Esophagus (tissue), 2 donors: ENCODE results near the gene MCUB. TPM values are rescaled to one million over a fixed set of nuclear protein-coding genes. Genes with fewer than 3 reads are reported as not detected.
"Not testable (repeated sequence)": the region's sequence is repeated elsewhere in the genome, so short reads cannot be mapped to it uniquely, and the experiment has no call there.

Source experiments
- H3K27ac ChIP-seq, 2 donors: one replicate each; pipeline ENCODE4 v1.5.1; 2013; ENCODE audit warnings: low read depth in 2 of 2, mild to moderate bottlenecking in 2 of 2, inconsistent platforms in 1 of 2, low read length in 1 of 2, moderate library complexity in 1 of 2
- H3K27me3 ChIP-seq, 2 donors: one replicate each; pipeline ENCODE4 v1.6.1; 2013; ENCODE audit warnings: low read length in 2 of 2, control low read depth in 1 of 2, mild to moderate bottlenecking in 1 of 2; ENCODE audit not compliant: insufficient read depth in 2 of 2, control insufficient read depth in 1 of 2
- H3K36me3 ChIP-seq, 2 donors: one replicate each; pipeline ENCODE4 v1.6.1; 2013; ENCODE audit warnings: low read length in 1 of 2; ENCODE audit not compliant: control insufficient read depth in 2 of 2, insufficient read depth in 2 of 2
- H3K4me1 ChIP-seq, 2 donors: one replicate each; pipeline ENCODE4 v1.6.1; 2013; ENCODE audit warnings: low read length in 1 of 2; ENCODE audit not compliant: control insufficient read depth in 2 of 2, insufficient read depth in 2 of 2
- H3K4me3 ChIP-seq, 2 donors: one replicate each; pipeline ENCODE4 v1.5.1; 2013; ENCODE audit warnings: low read length in 2 of 2, mild to moderate bottlenecking in 2 of 2, low read depth in 1 of 2, moderate library complexity in 1 of 2
- H3K9me3 ChIP-seq, 2 donors: one replicate each; pipeline ENCODE4 v1.6.1; 2013; ENCODE audit warnings: mild to moderate bottlenecking in 2 of 2, low read depth in 1 of 2, low read length in 1 of 2, moderate library complexity in 1 of 2; ENCODE audit not compliant: control insufficient read depth in 2 of 2, insufficient read depth in 1 of 2
- WGBS, 2 donors: extraction: QIAGEN DNeasy Blood & Tissue Kit; methylation state at CpG; one replicate each; pipeline ENCODE4 v1.1.7; 2013; 5-methylcytosine and 5-hydroxymethylcytosine counted together
- polyA plus RNA-seq, 2 donors: library from polyadenylated mRNA; stranded (reverse); fragments of 200-250 nt; gene quantifications; one replicate each; pipeline ENCODE4 v1.2.3, GENCODE V29; 2013
- donor health status: healthy with polysubstance abuse.
- donor health status: Bipolar disorder and iron deficiency.

MCUB gene
- polyA plus RNA-seq, 2 donors = 4.3 to 9.4 TPM

DNA sequence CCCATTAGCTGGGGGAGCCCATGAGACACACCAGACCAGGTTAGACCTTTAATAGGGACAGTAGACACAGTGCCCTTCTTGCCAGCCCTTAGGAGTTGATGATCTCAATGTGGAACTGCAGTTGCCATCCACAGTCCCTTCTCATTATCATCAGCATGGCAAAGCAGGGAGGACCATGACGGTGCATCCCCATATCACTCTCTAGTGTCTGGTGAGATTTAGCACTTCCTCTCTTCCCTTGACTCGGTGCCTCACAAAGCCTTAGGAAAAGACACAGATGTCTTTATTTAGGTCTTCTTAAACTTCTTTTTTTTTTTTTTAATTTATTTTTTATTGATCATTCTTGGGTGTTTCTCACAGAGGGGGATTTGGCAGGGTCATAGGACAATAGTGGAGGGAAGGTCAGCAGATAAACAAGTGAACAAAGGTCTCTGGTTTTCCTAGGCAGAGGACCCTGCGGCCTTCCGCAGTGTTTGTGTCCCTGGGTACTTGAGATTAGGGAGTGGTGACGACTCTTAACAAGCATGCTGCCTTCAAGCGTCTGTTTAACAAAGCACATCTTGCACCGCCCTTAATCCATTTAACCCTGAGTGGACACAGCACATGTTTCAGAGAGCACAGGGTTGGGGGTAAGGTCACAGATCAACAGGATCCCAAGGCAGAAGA is 36.5 kb downstream of the MCUB start:
- H3K4me1 ChIP-seq, H3K4me3 ChIP-seq, H3K9me3 ChIP-seq, H3K27me3 ChIP-seq, H3K27ac ChIP-seq, H3K36me3 ChIP-seq: not testable (repeated sequence)
- 83 to 94% methylated on average over 3 to 7 of the region's 7 CpGs for WGBS, 2 donors

DNA sequence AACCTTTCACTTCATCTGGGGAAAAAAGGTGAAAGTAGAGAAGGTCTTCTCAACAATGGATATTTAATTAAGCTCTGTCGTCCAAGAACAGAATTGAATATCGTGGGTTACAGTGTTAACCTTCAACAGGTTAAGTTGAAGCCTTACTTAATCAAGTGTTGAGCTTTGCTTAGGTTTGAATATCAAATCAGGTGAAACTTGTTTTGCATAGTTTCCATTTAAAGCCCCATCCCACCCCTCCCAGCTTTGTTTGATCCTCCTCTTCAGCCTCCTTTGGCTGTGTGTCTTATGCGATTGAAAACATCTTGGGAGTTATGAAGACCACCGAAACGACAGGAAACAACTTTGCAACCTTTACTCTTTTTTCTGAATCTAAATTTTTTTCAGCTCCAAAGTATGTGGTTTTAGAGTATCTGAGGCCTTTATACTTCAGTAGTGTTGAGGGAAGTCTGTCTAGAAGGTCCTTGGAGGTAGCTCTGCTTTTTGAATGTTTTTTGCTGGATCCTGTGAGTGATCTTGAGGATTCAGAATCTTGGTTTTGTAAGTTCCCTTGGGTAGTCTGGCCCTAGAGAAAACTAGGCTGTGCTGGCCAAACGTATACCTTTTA is 39.1 kb downstream of the MCUB start:
- no peaks in the 10 kb centered on the region for H3K4me1 ChIP-seq
- WGBS, 2 donors = 90 to 91% methylated on average over 6 of the region's 6 CpGs
- H3K27ac ChIP-seq = no peak overlapping the region
- H3K4me3 ChIP-seq = no peak overlapping the region
- no peaks in the 10 kb centered on the region for H3K36me3 ChIP-seq
- H3K9me3 ChIP-seq = peaks cover 0 to 5% of the 10 kb centered on the region in 2 donors
- no peaks in the 10 kb centered on the region for H3K27me3 ChIP-seq

DNA sequence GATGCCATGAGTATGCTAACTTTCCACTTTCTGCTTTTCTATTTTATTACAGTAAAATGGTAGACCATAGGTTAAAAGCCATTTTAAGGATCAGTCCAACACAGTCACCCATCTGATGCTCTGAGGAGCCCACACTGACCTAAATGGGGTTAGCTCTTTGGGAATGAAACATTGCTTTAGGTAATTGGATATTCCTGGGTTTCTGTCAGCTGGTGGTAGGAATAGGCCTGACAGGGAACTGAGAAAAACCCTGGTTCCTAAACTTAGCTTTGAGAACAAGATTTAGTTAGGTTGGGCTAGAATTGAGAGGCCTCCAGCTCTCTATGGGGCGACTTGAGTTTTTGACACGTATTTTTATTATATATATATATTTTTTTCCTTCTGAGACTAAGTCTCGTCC is 40.4 kb downstream of the MCUB start:
- Histone ChIP-seq H3K27ac (no peak overlapping the region), H3K27me3 (no peaks in the 10 kb centered on the region), H3K36me3 (no peaks in the 10 kb centered on the region), H3K9me3 (peaks cover 0 to 5% of the 10 kb centered on the region in 2 donors), H3K4me3 (no peak overlapping the region), H3K4me1 (no peaks in the 10 kb centered on the region)
- WGBS, 2 donors = 95% methylated on average over 3 of the region's 3 CpGs

DNA sequence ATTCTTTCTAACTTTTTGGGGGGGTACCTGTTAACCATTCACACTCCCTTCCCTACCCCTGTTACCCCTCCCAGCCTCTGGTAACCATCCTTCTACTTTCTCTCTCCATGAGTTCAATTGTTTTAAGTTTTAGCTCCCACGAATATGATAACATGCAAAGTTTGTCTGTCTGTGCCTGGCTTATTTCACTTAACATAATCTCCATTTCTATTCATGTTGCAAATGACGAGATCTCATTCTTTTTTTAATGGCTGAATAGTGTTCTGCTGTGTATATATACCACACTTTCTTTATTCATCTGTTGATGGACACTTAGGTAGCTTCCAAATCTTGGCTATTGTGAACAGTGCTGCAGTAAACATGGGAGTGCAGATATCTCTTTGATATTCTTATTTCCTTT is 41.3 kb downstream of the MCUB start:
- 88 to 89% methylated on average over 2 of the region's 2 CpGs for WGBS, 2 donors
- no peak overlapping the region for H3K4me3 ChIP-seq
- no peaks in the 10 kb centered on the region for H3K27me3 ChIP-seq
- H3K36me3 ChIP-seq = no peaks in the 10 kb centered on the region
- no peak overlapping the region for H3K27ac ChIP-seq
- H3K4me1 ChIP-seq = no peaks in the 10 kb centered on the region
- H3K9me3 ChIP-seq = peaks cover 0 to 5% of the 10 kb centered on the region in 2 donors

DNA sequence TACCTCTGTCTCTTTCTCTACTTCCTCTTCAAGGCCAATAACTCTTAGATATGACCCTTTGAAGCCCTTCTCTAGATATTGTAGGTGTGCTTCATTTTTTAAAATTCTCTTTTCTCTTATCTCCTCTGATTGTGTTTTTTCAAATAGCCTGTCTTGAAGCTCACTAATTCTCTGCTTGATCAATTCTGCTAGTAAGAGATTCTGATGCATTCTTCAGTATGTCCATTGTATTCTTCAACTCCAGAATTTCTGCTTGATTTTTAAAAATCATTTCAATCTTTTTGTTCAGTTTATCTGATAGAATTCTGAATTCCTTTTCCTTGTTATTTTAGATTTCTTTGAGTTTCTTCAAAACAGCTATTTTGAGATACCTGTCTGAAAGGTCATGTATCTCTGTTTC is 47.9 kb downstream of the MCUB start:
- Histone ChIP-seq H3K27me3 (no peaks in the 10 kb centered on the region), H3K27ac (no peak overlapping the region), H3K9me3 (peaks cover 0 to 5% of the 10 kb centered on the region in 2 donors), H3K36me3 (no peaks in the 10 kb centered on the region), H3K4me3 (no peak overlapping the region), H3K4me1 (no peaks in the 10 kb centered on the region)

DNA sequence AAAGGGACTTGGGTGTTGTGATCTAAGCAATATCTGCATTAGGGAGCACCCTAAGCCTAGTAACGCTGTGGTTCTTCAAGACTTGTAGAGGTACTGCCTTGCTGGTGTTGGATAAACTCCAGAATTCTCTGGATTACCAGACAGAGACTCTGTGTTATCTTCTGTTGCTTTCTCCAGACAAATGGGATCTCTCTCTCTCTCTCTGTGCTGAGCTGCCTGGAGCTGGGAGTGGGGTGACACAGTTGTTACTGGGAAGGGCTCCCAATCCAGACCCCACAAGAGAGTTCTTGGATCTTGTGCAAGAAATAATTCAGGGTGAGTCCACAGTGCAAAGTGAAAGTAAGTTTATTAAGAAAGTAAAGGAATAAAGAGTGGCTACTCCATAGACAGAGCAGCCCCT is 48.8 kb downstream of the MCUB start:
- Histone ChIP-seq H3K27me3 (no peaks in the 10 kb centered on the region), H3K9me3 (no peaks in the 10 kb centered on the region), H3K27ac (no peak overlapping the region), H3K4me3 (no peak overlapping the region), H3K36me3 (no peaks in the 10 kb centered on the region), H3K4me1 (no peaks in the 10 kb centered on the region)
- 77 to 81% methylated on average over 1 of the region's 1 CpG for WGBS, 2 donors

DNA sequence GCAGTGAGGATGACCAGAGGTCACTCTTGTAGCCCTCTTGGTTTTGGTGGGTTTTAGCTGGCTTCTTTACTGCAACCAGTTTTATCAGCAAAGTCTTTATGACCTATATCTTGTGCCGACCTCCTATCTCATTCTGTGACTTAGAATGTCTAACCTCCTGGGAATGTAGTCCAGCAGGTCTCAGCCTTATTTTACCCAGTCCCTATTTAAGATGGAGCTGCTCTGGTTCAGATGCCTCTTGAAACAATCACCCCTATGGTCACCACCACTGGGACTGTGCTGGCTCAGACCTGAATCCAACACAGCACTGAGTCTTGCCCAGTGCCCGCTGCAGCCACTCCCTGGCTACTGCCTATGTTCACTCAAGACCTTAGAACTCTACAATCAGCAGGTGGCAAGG is 49.4 kb downstream of the MCUB start:
- Histone ChIP-seq H3K27ac (no peak overlapping the region), H3K4me3 (no peak overlapping the region), H3K36me3 (no peaks in the 10 kb centered on the region), H3K9me3 (no peaks in the 10 kb centered on the region), H3K27me3 (no peaks in the 10 kb centered on the region), H3K4me1 (no peaks in the 10 kb centered on the region)
- WGBS, 2 donors = 66 to 90% methylated on average over 2 of the region's 2 CpGs

DNA sequence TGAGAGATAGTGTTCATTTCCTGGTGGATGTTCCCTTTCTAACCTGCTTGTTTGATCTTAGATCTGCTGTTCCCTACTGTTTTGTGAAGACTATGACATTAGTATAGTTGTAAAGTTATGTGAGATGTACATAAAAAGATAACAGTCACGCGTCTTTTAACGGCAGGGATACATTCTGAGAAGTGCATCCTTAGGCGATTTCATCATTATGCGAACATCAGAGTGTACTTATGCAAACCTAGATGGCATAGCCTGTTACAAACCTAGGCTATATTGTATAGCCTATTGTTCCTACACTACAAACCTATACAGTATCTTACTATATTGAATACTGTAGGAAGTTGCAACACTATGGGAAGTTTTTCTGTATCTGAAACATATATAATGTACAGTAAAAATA is 50.4 kb downstream of the MCUB start:
- WGBS, 2 donors = 98% methylated on average over 5 of the region's 5 CpGs
- Histone ChIP-seq H3K27ac (no peak overlapping the region), H3K27me3 (no peaks in the 10 kb centered on the region), H3K9me3 (no peaks in the 10 kb centered on the region), H3K4me1 (no peaks in the 10 kb centered on the region), H3K36me3 (no peaks in the 10 kb centered on the region), H3K4me3 (no peak overlapping the region)

DNA sequence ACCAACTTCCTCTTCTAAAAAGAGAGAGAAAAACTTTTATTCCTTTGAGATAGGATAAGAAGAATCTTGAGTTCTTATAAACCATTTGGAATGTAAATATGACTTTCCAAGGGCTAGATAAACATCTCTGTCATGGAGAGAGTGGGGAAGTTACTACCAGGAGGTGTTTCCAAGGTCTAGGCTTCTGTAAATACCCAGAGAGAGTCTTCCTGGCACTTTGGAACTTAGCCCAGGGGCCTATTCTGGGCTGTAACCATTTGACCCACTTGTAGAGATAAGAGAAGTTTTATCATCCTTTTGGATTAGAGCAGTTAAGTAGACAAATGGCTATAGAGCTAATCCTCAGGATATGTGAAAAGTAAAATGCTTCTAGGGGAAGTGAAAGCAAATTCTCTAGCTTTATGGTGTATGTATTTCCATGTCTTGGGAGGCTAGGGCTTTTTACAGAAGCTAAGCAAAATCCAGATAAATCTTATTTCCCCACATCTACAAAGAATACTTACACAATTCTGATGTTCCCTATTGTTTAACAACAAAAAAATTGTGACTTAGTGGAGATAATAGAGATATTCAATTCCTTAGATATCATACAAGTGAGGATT is 51.1 kb downstream of the MCUB start:
- Histone ChIP-seq H3K4me3 (no peak overlapping the region), H3K27ac (no peak overlapping the region), H3K4me1 (no peaks in the 10 kb centered on the region), H3K9me3 (no peaks in the 10 kb centered on the region), H3K27me3 (no peaks in the 10 kb centered on the region), H3K36me3 (no peaks in the 10 kb centered on the region)

DNA sequence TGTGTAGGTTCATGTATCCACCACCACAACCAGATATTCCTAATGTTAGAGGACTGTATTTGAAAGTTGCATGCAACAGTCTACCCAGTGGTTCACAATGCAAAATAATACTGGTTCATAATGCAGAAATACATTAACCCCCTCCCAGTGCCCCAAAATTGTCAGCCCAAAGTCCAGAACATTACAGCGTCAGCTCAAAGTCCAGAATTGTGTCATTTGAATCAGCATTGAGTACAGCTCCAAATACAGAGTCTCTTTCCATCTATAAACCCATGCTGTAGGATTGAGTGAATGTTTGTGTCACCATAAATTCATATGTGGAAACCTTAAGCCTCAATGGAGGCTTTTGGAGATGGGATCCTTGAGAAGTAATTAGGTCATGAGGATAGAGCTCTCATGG is 54.0 kb downstream of the MCUB start:
- no peaks in the 10 kb centered on the region for H3K9me3 ChIP-seq
- no peaks in the 10 kb centered on the region for H3K36me3 ChIP-seq
- no peaks in the 10 kb centered on the region for H3K4me1 ChIP-seq
- 92 to 96% methylated on average over 1 of the region's 1 CpG for WGBS, 2 donors
- H3K27me3 ChIP-seq = no peaks in the 10 kb centered on the region
- H3K27ac ChIP-seq = no peak overlapping the region
- no peak overlapping the region for H3K4me3 ChIP-seq
